ENCODE results near the gene ONECUT1. TPM values are rescaled to one million over a fixed set of nuclear protein-coding genes. Genes with fewer than 3 reads are reported as not detected.

ONECUT1 gene
- total and polyA plus RNA-seq, 3 donors from 2014 or later = 3.4 to 10.0 (median 3.6) TPM

GRCh38 chr15:52726195-52726594, 63.9 kb downstream of the ONECUT1 start:
- Histone ChIP-seq H3K36me3 (ENCODE audit: low read depth, missing control alignments) (no peaks in the 10 kb centered on the region), H3K27ac (no peak overlapping the region), H3K4me3 (no peak overlapping the region), H3K27me3 (no peaks in the 10 kb centered on the region), H3K4me1 (no peaks in the 10 kb centered on the region), H3K9me3 (no peaks in the 10 kb centered on the region)
- intact Hi-C loops (cut with DNase I; ENCODE audit: low total_unique reads) = no loop called here
- no peak for DNase-seq
- 92 to 96% methylated on average over 2 of the region's 2 CpGs for WGBS, 2 donors
- no peak for TF ChIP-seq POLR2A (IDR thresholded peaks at IDR 0.05)
- no peak for TF ChIP-seq CTCF (IDR thresholded peaks at IDR 0.05)

DNA sequence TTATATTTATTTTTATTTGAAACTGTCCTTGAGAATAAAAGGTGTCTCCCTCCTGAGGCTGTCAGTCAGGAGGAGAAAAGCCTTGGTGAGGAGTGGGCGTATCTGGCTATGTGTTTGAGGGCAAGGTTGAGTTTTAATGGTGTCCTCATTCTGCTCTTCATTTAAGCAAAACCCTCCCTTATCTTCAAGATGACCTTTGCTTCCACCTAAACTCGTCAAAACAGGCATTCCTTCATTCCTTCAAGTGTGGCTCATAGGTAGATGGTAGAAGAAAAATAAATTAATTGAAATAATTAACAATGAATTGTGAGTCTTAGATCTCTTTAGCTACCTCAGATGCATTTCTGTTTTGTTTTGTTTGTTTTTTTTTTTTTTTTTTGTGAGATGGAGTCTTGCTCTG, 71.6 kb downstream of the ONECUT1 start:
- no peak overlapping the region for H3K4me3 ChIP-seq
- H3K9me3 ChIP-seq = no peaks in the 10 kb centered on the region
- WGBS, 2 donors = 44 to 55% methylated on average over 2 of the region's 2 CpGs
- intact Hi-C loops (cut with DNase I; ENCODE audit: low total_unique reads) = no loop called here
- no peaks in the 10 kb centered on the region for H3K27me3 ChIP-seq
- no peak for TF ChIP-seq CTCF (IDR thresholded peaks at IDR 0.05)
- no peak for TF ChIP-seq POLR2A (IDR thresholded peaks at IDR 0.05)
- no peaks in the 10 kb centered on the region for H3K36me3 ChIP-seq (ENCODE audit: low read depth, missing control alignments)
- peaks cover 6% of the 10 kb centered on the region for H3K4me1 ChIP-seq
- DNase-seq = no peak
- peak overlapping the region; percentile 47 to 80 for H3K27ac ChIP-seq

GRCh38 chr15:52717924-52718323, 72.2 kb downstream of the ONECUT1 start:
- intact Hi-C loops (cut with DNase I; ENCODE audit: low total_unique reads) = no loop called here
- no peak for DNase-seq
- Histone ChIP-seq H3K27me3 (no peaks in the 10 kb centered on the region), H3K4me3 (no peak overlapping the region), H3K9me3 (no peaks in the 10 kb centered on the region), H3K27ac (peak overlapping the region; percentile 47 to 80), H3K36me3 (ENCODE audit: low read depth, missing control alignments) (no peaks in the 10 kb centered on the region), H3K4me1 (peaks cover 6% of the 10 kb centered on the region)
- no peak for TF ChIP-seq CTCF (IDR thresholded peaks at IDR 0.05)
- no peak for TF ChIP-seq POLR2A (IDR thresholded peaks at IDR 0.05)
- WGBS, 2 donors = 74 to 78% methylated on average over 5 to 6 of the region's 6 CpGs

- no peaks in the 10 kb centered on the region for H3K27me3 ChIP-seq
- peak overlapping the region; percentile 47 to 80 for H3K27ac ChIP-seq
- H3K4me1 ChIP-seq = peaks cover 6% of the 10 kb centered on the region
- no peaks in the 10 kb centered on the region for H3K36me3 ChIP-seq (ENCODE audit: low read depth, missing control alignments)
- DNase-seq = no peak
- TF ChIP-seq POLR2A (IDR thresholded peaks at IDR 0.05) (no peak), CTCF (IDR thresholded peaks at IDR 0.05) (no peak)
- no peak overlapping the region for H3K4me3 ChIP-seq
- WGBS, 2 donors = 86 to 89% methylated on average over 6 of the region's 6 CpGs
- intact Hi-C loops (cut with DNase I; ENCODE audit: low total_unique reads) = no loop called here
- no peaks in the 10 kb centered on the region for H3K9me3 ChIP-seq
These were observed 72.7 kb downstream of the ONECUT1 start for GRCh38 chr15:52717481-52717880.

DNA sequence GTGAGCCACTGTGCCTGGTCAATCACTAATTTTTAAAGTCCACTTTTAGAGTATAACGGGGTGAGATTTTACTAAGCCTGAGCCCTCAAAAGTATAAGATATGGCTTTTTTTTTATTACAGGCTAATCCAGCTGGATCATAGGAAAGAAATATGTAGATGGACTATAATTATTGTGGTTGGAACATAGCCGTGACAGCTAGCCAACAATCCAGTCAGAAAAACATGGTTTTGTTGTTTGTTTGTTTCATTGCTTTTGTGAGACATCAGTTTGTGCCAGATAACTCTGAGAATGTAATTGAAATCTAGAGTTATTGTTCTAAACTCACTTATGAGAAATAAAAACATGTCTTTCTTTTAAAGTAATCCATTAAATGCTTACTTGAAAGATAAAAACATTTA, 73.6 kb downstream of the ONECUT1 start:
- intact Hi-C loops (cut with DNase I; ENCODE audit: low total_unique reads) = no loop called here
- H3K27me3 ChIP-seq = no peaks in the 10 kb centered on the region
- no peak for DNase-seq
- no peaks in the 10 kb centered on the region for H3K36me3 ChIP-seq (ENCODE audit: low read depth, missing control alignments)
- peak overlapping the region in 1 of 2 donors; percentile 80 for H3K27ac ChIP-seq
- peaks cover 6% of the 10 kb centered on the region for H3K4me1 ChIP-seq
- no peaks in the 10 kb centered on the region for H3K9me3 ChIP-seq
- TF ChIP-seq POLR2A (IDR thresholded peaks at IDR 0.05) = no peak
- TF ChIP-seq CTCF (IDR thresholded peaks at IDR 0.05) = no peak
- no peak overlapping the region for H3K4me3 ChIP-seq
- WGBS, 2 donors = 46 to 52% methylated on average over 2 of the region's 2 CpGs
